Heart left ventricle (tissue), 16 donors: Measurements from ENCODE around the gene GLB1L2. TPM values are rescaled to one million over a fixed set of nuclear protein-coding genes. Genes with fewer than 3 reads are reported as not detected.

Experiments used
- ATAC-seq, 4 donors: fragments of 200-7000 bp; cut with Tn5 transposase; one replicate each; pipeline ENCODE4 v1.9.1; 2020 to 2022; ENCODE audit warnings: moderate library complexity in 4 of 4, mild to moderate bottlenecking in 3 of 4, moderate number of reproducible peaks in 1 of 4
- DNase-seq, 5 donors: peaks; one replicate each; pipeline ENCODE4 v3.0.0-alpha.2; 2020
- H3K27ac ChIP-seq, 12 donors: fragments of 200-600 bp; sonication (generic) in 4 of 12; one replicate each; pipeline versions ENCODE4 v1.5.0 to v1.8.0; 2016 to 2022; ENCODE audit warnings: mild to moderate bottlenecking in 2 of 12
- H3K27me3 ChIP-seq, 9 donors: fragments of 200-600 bp; sonication (generic) in 2 of 9; one replicate each; pipeline versions ENCODE4 v1.5.1 to v1.8.0; 2016 to 2022; ENCODE audit warnings: mild to moderate bottlenecking in 3 of 9
- H3K36me3 ChIP-seq, 9 donors: fragments of 200-600 bp; sonication (generic) in 2 of 9; one replicate each; pipeline versions ENCODE4 v1.5.0 to v1.8.0; 2018 to 2022; ENCODE audit warnings: mild to moderate bottlenecking in 2 of 9
- H3K4me1 ChIP-seq, 12 donors: fragments of 200-600 bp; sonication (generic) in 4 of 12; one replicate each; pipeline versions ENCODE4 v1.5.0 to v1.8.0; 2016 to 2022; ENCODE audit warnings: mild to moderate bottlenecking in 3 of 12
- H3K4me3 ChIP-seq, 12 donors: fragments of 200-600 bp; sonication (generic) in 4 of 12; one replicate each; pipeline versions ENCODE4 v1.5.0 to v1.8.0; 2017 to 2022; ENCODE audit warnings: mild to moderate bottlenecking in 9 of 12, moderate library complexity in 4 of 12
- H3K9me3 ChIP-seq, 12 donors: fragments of 200-600 bp; sonication (generic) in 4 of 12; one replicate each; pipeline versions ENCODE4 v1.5.0 to v1.8.0; 2016 to 2022; ENCODE audit warnings: mild to moderate bottlenecking in 1 of 12
- CTCF ChIP-seq, 12 donors: fragments of 200-600 bp; sonication (generic) in 4 of 12; IDR thresholded peaks; one replicate each; pipeline versions ENCODE4 v1.5.0 to v1.8.0; 2018 to 2022; ENCODE audit warnings: antibody characterized with exemption in 12 of 12, mild to moderate bottlenecking in 5 of 12
- POLR2A ChIP-seq, 2 donors: fragments of 450-650 bp; IDR thresholded peaks; one replicate each; pipeline ENCODE4 v1.6.1; 2017; ENCODE audit warnings: antibody characterized with exemption in 2 of 2, mild to moderate bottlenecking in 2 of 2, moderate library complexity in 2 of 2
- WGBS, 4 donors: extraction: QIAGEN DNeasy Blood & Tissue Kit in 2 of 4; methylation state at CpG; one replicate each; pipeline versions ENCODE4 v1.1.5 to v1.1.7; 2013 to 2018; 5-methylcytosine and 5-hydroxymethylcytosine counted together
- intact Hi-C, 10 donors: fragments of 100-400 bp; cut with DNase I; formaldehyde crosslinking; loops; one replicate each; pipeline versions ENCODE4 v1.11.1 to v1.14.2; 2022
- polyA plus RNA-seq, 2 donors: library from polyadenylated mRNA; stranded (reverse); fragments of 200-250 nt; gene quantifications; one replicate each; pipeline ENCODE4 v1.2.3, GENCODE V29; 2013
- total RNA-seq, 9 donors: library from RNA; depleted of rRNA in 2 of 9; stranded (reverse); fragments of >200 nt in 2 of 9; fragmentation: NEBNext Ultra II Directional in 3 of 9; extraction: Animal tissue kit (Norgen Biotek cat#: 25700) in 3 of 9; gene quantifications; one replicate each; pipeline versions ENCODE4 v1.1.0 to v1.2.4, GENCODE V29; 2016 to 2023
- donor health status: ischemic (EF 13 %, LVEDD 7.1; RV severe dilation, severe dysfunction).
- donor health status: healthy with polysubstance abuse.
- donor health status: DM: no; HTN: yes; CAD: no.
- donor health status: DM: no; HTN: no; CAD: no.
- donor health status: ischemic (EF 25% LVEDD 6.9; RV normal size, moderate dysfunction).
- donor health status: ischemic (EF 25% LVEDD 5.7; RV mildly dilated, moderate dysfunction).
- donor health status: healthy.
- donor health status: DM: yes; HTN: yes; CAD: no.
- donor health status: ischemic (EF 35%, LVEDD 5.7; RV mildly dilated, moderate dysfunction).
- donor health status: nonischemic (EF 11% LVEDD 7.7; RV severe dilation, severe dysfunction).
- donor health status: DM: yes; HTN: yes; CAD: no.
- donor health status: PGD.
- donor health status: ischemic (EF 29% LVEDD 5.4; RV normal size, mild dysfunction).
- donor health status: nonischemic (EF 23%, LVEDD 6.1; RV moderate dilation, normal function).

Gene GLB1L2
- total and polyA plus RNA-seq, 11 donors, result 0.15 to 1.3 (median 0.37) TPM; not detected in 2

GRCh38 chr11:134398644-134399292 is 67.0 kb downstream of the GLB1L2 start:
- H3K9me3 ChIP-seq, result peaks cover 0 to 3% (median 0%) of the 10 kb centered on the region in 12 donors
- ATAC-seq, result no peak
- no peaks in the 10 kb centered on the region for H3K4me1 ChIP-seq
- no peak for DNase-seq
- TF ChIP-seq CTCF (IDR thresholded peaks at IDR 0.05) (no peak), POLR2A (IDR thresholded peaks at IDR 0.05) (no peak)
- H3K36me3 ChIP-seq, result no peaks in the 10 kb centered on the region
- H3K27ac ChIP-seq, result no peak overlapping the region
- H3K4me3 ChIP-seq, result no peak overlapping the region
- H3K27me3 ChIP-seq, result peaks cover 0 to 31% (median 0%) of the 10 kb centered on the region in 9 donors
- 55 to 68% (median 56%) methylated on average over 11 to 13 of the region's 13 CpGs for WGBS, 4 donors
- intact Hi-C loops, result no loop called here

- peaks cover 0 to 31% (median 0%) of the 10 kb centered on the region in 9 donors for H3K27me3 ChIP-seq
- WGBS, 4 donors, result 58 to 81% (median 79%) methylated on average over 2 to 8 of the region's 8 CpGs
- peak in 1 of 4 donors; percentile 9 for ATAC-seq
These were observed 67.5 kb downstream of the GLB1L2 start for GRCh38 chr11:134399293-134399654.

GRCh38 chr11:134399996-134400395 is 68.2 kb downstream of the GLB1L2 start:
- H3K4me3 ChIP-seq, result no peak overlapping the region
- H3K9me3 ChIP-seq, result peaks cover 0 to 3% (median 0%) of the 10 kb centered on the region in 12 donors
- H3K36me3 ChIP-seq, result no peaks in the 10 kb centered on the region
- ATAC-seq (no peak), DNase-seq (no peak)
- H3K27me3 ChIP-seq, result peaks cover 0 to 33% (median 4%) of the 10 kb centered on the region in 9 donors
- intact Hi-C loops, result no loop called here
- TF ChIP-seq POLR2A (IDR thresholded peaks at IDR 0.05) (no peak), CTCF (IDR thresholded peaks at IDR 0.05) (no peak)
- H3K27ac ChIP-seq, result no peak overlapping the region
- no peaks in the 10 kb centered on the region for H3K4me1 ChIP-seq
- WGBS, 4 donors, result 74 to 78% (median 77%) methylated on average over 7 of the region's 7 CpGs

More at GRCh38 chr11:134399293-134399654, 67.5 kb downstream of the GLB1L2 start:
- Histone ChIP-seq H3K27ac (no peak overlapping the region), H3K4me1 (no peaks in the 10 kb centered on the region), H3K4me3 (no peak overlapping the region), H3K9me3 (peaks cover 0 to 3% (median 0%) of the 10 kb centered on the region in 12 donors), H3K36me3 (no peaks in the 10 kb centered on the region)
- no peak for DNase-seq
- intact Hi-C loops, result no loop called here
- TF ChIP-seq CTCF (IDR thresholded peaks at IDR 0.05) (no peak), POLR2A (IDR thresholded peaks at IDR 0.05) (no peak)

GRCh38 chr11:134401825-134402809 is 70.3 kb downstream of the GLB1L2 start:
- Histone ChIP-seq H3K9me3 (peaks cover 0 to 3% (median 0%) of the 10 kb centered on the region in 12 donors), H3K4me1 (no peaks in the 10 kb centered on the region), H3K36me3 (no peaks in the 10 kb centered on the region), H3K27me3 (peaks cover 0 to 52% (median 9%) of the 10 kb centered on the region in 9 donors), H3K27ac (no peak overlapping the region), H3K4me3 (no peak overlapping the region)
- DNase-seq (no peak), ATAC-seq (no peak)
- TF ChIP-seq POLR2A (IDR thresholded peaks at IDR 0.05), result no peak
- TF ChIP-seq CTCF (IDR thresholded peaks at IDR 0.05), result no peak
- intact Hi-C loops, result no loop called here
- WGBS, 4 donors, result 59 to 77% (median 74%) methylated on average over 17 to 19 of the region's 19 CpGs
